ENCODE measurements around the gene CCR5AS.

CCR5AS gene

GRCh38 chr3:46420931-46421330 lies 14.1 kb upstream of the CCR5AS start:
- H3K18ac ChIP-seq (ENCODE audit: insufficient read length, low read depth, low read length) = no peak overlapping the region
- no peak overlapping the region for H3K27ac ChIP-seq (ENCODE audit: insufficient read length, low read depth, low read length)
- H3K27me3 ChIP-seq (ENCODE audit: insufficient read depth, low read length) = no peaks in the 10 kb centered on the region
- H2AK5ac ChIP-seq (ENCODE audit: insufficient read length, low read length) = no peak overlapping the region
- no peak overlapping the region for H3K27ac Mint-ChIP-seq
- H3K23ac ChIP-seq (ENCODE audit: insufficient read length, low read depth, low read length) = no peak overlapping the region
- H3T11ph ChIP-seq (ENCODE audit: low read length) = no peak overlapping the region
- H3K4me3 Mint-ChIP-seq = no peak overlapping the region
- H4K20me1 ChIP-seq (ENCODE audit: control insufficient read depth, insufficient read depth, insufficient read length) = no peaks in the 10 kb centered on the region
- no CpG with 5 or more reads among the region's 2 CpGs for WGBS (ENCODE audit: extremely low coverage, insufficient read length, low lambda C conversion rate)
- H2BK20ac ChIP-seq (ENCODE audit: low read depth, low read length, poor library complexity, severe bottlenecking) = no peak overlapping the region
- no peak overlapping the region for H2BK5ac ChIP-seq (ENCODE audit: insufficient read length, low read length)
- H3K4me1 ChIP-seq (ENCODE audit: insufficient read depth, low read length) = peaks cover 4% of the 10 kb centered on the region; the same call in 1 of the 2 replicates
- H3K4ac ChIP-seq (ENCODE audit: low read depth, low read length) = no peak overlapping the region
- peaks cover 20% of the 10 kb centered on the region in 2 experiments for H3K4me1 Mint-ChIP-seq
- no peak overlapping the region for H2BK15ac ChIP-seq (ENCODE audit: low read depth, low read length)
- H3K9ac ChIP-seq (ENCODE audit: extremely low read depth, insufficient read length, low read length) = no peak overlapping the region
- no peak overlapping the region for H4K5ac ChIP-seq (ENCODE audit: insufficient read length, low read depth, low read length)
- H3K14ac ChIP-seq (ENCODE audit: insufficient read depth, low read length) = no peak overlapping the region
- H4K91ac ChIP-seq (ENCODE audit: insufficient read length, low read depth, low read length) = no peak overlapping the region
- H3K36me3 Mint-ChIP-seq (ENCODE audit: insufficient read depth in 1 of 3, low read depth in 3 of 3) = no peaks in the 10 kb centered on the region
- no peak overlapping the region for H2BK12ac ChIP-seq (ENCODE audit: insufficient read length, low read depth, low read length)
- TF ChIP-seq CTCF (conservative IDR thresholded peaks at IDR 0.05) = no peak
- no peak overlapping the region for H3K56ac ChIP-seq (ENCODE audit: insufficient read length, low read depth, low read length)
- no peaks in the 10 kb centered on the region for H3K79me2 ChIP-seq (ENCODE audit: insufficient read depth, low read length)
- H3K27me3 Mint-ChIP-seq (ENCODE audit: low read depth) = no peaks in the 10 kb centered on the region
- no peak overlapping the region for H4K8ac ChIP-seq (replicated peaks; ENCODE audit: insufficient read length, low read depth, low read length)
- no peaks in the 10 kb centered on the region for H3K23me2 ChIP-seq (ENCODE audit: insufficient read length, low read depth, low read length, poor library complexity, severe bottlenecking)
- H3K9me3 ChIP-seq (ENCODE audit: control insufficient read depth, low read depth, low read length) = no peaks in the 10 kb centered on the region
- H2AFZ ChIP-seq (ENCODE audit: low read length) = no peak overlapping the region
- H3K4me2 ChIP-seq (ENCODE audit: insufficient read depth, insufficient read length, low read length) = no peak overlapping the region
- DNase-seq = no peak
- no peak overlapping the region for H2BK120ac ChIP-seq (ENCODE audit: low read depth, low read length, poor library complexity, severe bottlenecking)
- H3K79me1 ChIP-seq (ENCODE audit: insufficient read depth, low read depth, low read length, poor library complexity, severe bottlenecking) = no peaks in the 10 kb centered on the region
- no peaks in the 10 kb centered on the region; a peak in 1 of 5 replicates for H3K9me3 Mint-ChIP-seq
